Measurements from ENCODE around the gene CD34.

CD34 gene

GRCh38 chr1:207901041-207901653, 9.8 kb downstream of the CD34 start:
- DNase-seq (ENCODE audit: low spot score) (no peak), FAIRE-seq (no peak)

- DNase-seq (ENCODE audit: low spot score) (no peak), FAIRE-seq (no peak)
Observed at GRCh38 chr1:207898836-207899235, 12.1 kb downstream of the CD34 start.

GRCh38 chr1:207898260-207898659, 12.7 kb downstream of the CD34 start:
- DNase-seq (ENCODE audit: low spot score) (no peak), FAIRE-seq (no peak)

- DNase-seq (ENCODE audit: low spot score) = no peak
Observed at GRCh38 chr1:207897188-207897587, 13.7 kb downstream of the CD34 start.

GRCh38 chr1:207896547-207896946, 14.4 kb downstream of the CD34 start:
- FAIRE-seq = no peak
- no peak for DNase-seq (ENCODE audit: low spot score)

More at GRCh38 chr1:207897188-207897587, 13.7 kb downstream of the CD34 start:
- FAIRE-seq = no peak

- DNase-seq (ENCODE audit: low spot score) (no peak), FAIRE-seq (no peak)
Observed at GRCh38 chr1:207894704-207895103, 16.2 kb downstream of the CD34 start.

GRCh38 chr1:207893737-207894582, 17.0 kb downstream of the CD34 start:
- DNase-seq (ENCODE audit: low spot score) = no peak
- no peak for FAIRE-seq

- DNase-seq (ENCODE audit: low spot score) (peak; percentile 36), FAIRE-seq (no peak)
Observed at GRCh38 chr1:207892764-207893163, 18.2 kb downstream of the CD34 start.

GRCh38 chr1:207891148-207891547, 19.8 kb downstream of the CD34 start:
- DNase-seq (ENCODE audit: low spot score) (peak; percentile 52), FAIRE-seq (no peak)

- DNase-seq (ENCODE audit: low spot score) (peak; percentile 57), FAIRE-seq (no peak)
Observed at GRCh38 chr1:207890136-207890738, 20.7 kb downstream of the CD34 start.

GRCh38 chr1:207888652-207889051, 22.3 kb downstream of the CD34 start:
- FAIRE-seq (no peak), DNase-seq (ENCODE audit: low spot score) (peak; percentile 53)

- DNase-seq (ENCODE audit: low spot score) = no peak
Observed at GRCh38 chr1:207887542-207888201, 23.3 kb downstream of the CD34 start.

GRCh38 chr1:207886227-207886626, 24.7 kb downstream of the CD34 start:
- DNase-seq (ENCODE audit: low spot score) (no peak), FAIRE-seq (no peak)

More at GRCh38 chr1:207887542-207888201, 23.3 kb downstream of the CD34 start:
- FAIRE-seq = no peak

- FAIRE-seq (no peak), DNase-seq (ENCODE audit: low spot score) (peak; percentile 81)
Observed at GRCh38 chr1:207885129-207886032, 25.5 kb downstream of the CD34 start.

GRCh38 chr1:207884266-207885029, 26.5 kb downstream of the CD34 start:
- no peak for DNase-seq (ENCODE audit: low spot score)
- FAIRE-seq = no peak

GRCh38 chr1:207883660-207884250, 27.2 kb downstream of the CD34 start:
- FAIRE-seq (no peak), DNase-seq (ENCODE audit: low spot score) (no peak)

- FAIRE-seq = no peak
- DNase-seq (ENCODE audit: low spot score) = no peak
Observed at GRCh38 chr1:207883104-207883651, 27.7 kb downstream of the CD34 start.

GRCh38 chr1:207882692-207883091, 28.2 kb downstream of the CD34 start:
- FAIRE-seq = no peak
- DNase-seq (ENCODE audit: low spot score) = no peak

- FAIRE-seq (no peak), DNase-seq (ENCODE audit: low spot score) (no peak)
Observed at GRCh38 chr1:207878939-207879338, 32.0 kb downstream of the CD34 start.
